Muscle layer of colon (tissue), 2 donors: Measurements from ENCODE around the gene GAS2L1.

ENCODE experiments used
- H3K27ac ChIP-seq: one replicate; pipeline ENCODE4 v1.7.0; 2013; ENCODE audit warnings: low read depth, mild to moderate bottlenecking, low read length, moderate library complexity
- H3K27me3 ChIP-seq, 2 donors: one replicate each; pipeline ENCODE4 v1.7.0; 2013; ENCODE audit warnings: low read length in 2 of 2, mild to moderate bottlenecking in 2 of 2; ENCODE audit not compliant: insufficient read depth in 2 of 2, control insufficient read depth in 1 of 2
- H3K36me3 ChIP-seq: one replicate; pipeline ENCODE4 v1.7.0; 2013; ENCODE audit warnings: mild to moderate bottlenecking, low read length; ENCODE audit not compliant: insufficient read depth
- H3K4me1 ChIP-seq: one replicate; pipeline ENCODE4 v1.7.0; 2013; ENCODE audit warnings: mild to moderate bottlenecking, low read length; ENCODE audit not compliant: insufficient read depth
- H3K4me3 ChIP-seq, 2 donors: one replicate each; pipeline ENCODE4 v1.7.0; 2013; ENCODE audit warnings: low read length in 2 of 2, low read depth in 1 of 2, mild to moderate bottlenecking in 1 of 2, moderate library complexity in 1 of 2
- H3K9ac ChIP-seq: one replicate; pipeline ENCODE4 v1.7.0; 2013; ENCODE audit warnings: low read length
- H3K9me3 ChIP-seq: one replicate; pipeline ENCODE4 v1.7.0; 2013; ENCODE audit warnings: mild to moderate bottlenecking, low read length
- donor health status: abdominal sarcoma.
- donor health status: Adenocarcinoma of cecum.

The GAS2L1 gene

DNA sequence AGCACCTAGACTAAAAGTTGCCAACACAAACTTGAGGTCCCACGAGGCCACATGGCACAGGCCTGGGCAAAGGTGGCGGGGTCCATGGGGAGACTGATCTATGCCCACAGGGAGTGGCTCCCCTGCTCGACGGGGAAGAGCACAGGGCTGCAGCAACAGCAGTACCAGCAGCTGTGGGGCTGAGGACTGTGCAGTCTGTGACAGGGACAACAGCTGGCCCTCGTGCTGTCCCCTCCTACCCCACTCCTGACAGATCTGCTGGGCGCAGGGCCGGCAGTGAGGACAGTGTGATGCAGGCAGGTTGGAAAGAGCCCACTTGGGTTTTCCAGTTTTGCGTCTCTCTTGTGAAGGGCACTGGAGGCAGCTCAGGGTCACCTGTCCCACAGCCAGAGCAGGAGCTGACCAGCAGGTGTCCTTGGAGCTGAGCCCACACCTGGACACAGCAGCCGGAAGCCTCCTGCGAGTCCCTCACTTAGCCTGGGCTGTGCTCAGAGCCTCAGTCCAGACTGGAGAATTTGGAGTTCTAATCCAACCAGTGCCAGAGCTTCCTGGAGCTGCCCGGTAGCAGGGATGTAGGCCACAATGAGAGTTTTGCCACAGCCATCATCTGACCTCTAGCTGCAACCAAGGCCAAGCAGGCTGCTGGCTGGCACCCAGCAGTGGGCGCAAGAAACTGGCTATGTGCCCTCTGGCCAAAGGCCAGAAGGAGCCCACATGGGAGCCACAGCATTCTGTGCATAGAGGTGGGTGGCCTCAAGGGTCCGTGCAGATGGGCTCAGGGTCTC lies 3.6 kb upstream of the GAS2L1 start:
- H3K9ac ChIP-seq: no peak overlapping the region
- peaks cover 31% of the 10 kb centered on the region for H3K36me3 ChIP-seq
- H3K27me3 ChIP-seq: no peaks in the 10 kb centered on the region
- H3K4me3 ChIP-seq: no peak overlapping the region
- no peaks in the 10 kb centered on the region for H3K9me3 ChIP-seq
- peaks cover 22% of the 10 kb centered on the region for H3K4me1 ChIP-seq
- no peak overlapping the region for H3K27ac ChIP-seq

DNA sequence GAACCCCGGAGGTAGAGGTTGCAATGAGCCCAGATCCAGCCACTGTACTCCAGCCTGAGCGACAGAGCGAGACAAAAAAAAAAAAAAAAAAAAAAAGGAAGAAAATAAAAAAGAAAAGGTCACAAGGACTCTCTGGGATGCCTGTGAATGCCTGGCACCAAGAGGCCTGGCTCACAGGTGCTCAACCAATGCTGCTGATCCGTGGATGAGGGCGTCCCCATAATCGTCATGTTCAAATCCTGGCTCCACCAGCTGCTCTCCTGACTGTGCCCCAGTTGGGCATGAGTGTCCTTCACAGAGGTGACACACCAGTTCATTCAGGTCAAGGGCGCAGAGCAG lies 645 bp upstream of the GAS2L1 start:
- Histone ChIP-seq H3K4me1 (peaks cover 49% of the 10 kb centered on the region), H3K4me3 (no peak overlapping the region), H3K9me3 (no peaks in the 10 kb centered on the region), H3K27me3 (no peaks in the 10 kb centered on the region), H3K9ac (no peak overlapping the region), H3K27ac (peak overlapping the region; percentile 86), H3K36me3 (peaks cover 8% of the 10 kb centered on the region)

DNA sequence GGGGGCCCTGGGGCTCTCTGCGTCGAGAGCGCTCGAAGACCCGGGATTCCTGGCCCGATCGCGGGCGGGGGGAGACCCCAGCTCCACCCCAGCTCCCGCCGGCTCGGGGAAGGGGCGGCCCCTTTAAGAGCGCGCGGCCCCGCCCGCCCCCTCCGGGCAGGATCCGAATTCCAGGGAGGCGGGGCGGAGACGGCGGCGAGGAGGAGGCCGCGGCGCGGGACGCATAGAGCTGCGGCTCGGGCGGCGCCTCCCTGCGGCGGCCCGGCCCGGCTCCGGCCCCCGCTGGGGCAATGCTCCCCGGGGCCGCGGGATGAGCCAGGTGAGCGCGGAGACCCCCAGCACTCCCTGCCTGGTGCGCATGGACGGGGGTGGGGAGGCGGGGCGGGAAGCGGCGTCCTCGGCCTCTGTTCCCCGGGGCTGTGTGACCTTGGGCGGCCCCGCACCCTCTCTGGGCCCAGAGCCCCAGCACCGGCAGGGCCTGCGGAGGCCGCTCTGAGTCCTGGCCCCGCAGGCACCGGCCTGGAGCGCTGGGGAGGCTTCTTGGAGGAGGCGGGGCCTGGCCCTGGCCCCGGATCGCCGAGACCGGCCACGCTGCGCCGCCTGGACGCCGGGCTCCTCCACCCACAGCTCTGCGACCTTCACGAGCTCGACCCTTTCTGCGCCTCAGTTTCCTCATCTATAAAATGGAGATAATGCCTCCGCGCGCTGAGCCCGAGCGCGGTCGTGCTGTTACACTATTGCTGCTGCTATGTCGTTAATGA lies 565 bp downstream of the GAS2L1 start:
- H3K9me3 ChIP-seq: no peaks in the 10 kb centered on the region
- H3K4me3 ChIP-seq: peak overlapping the region; percentile 88 to 96
- peak overlapping the region; percentile 65 for H3K9ac ChIP-seq
- H3K36me3 ChIP-seq: no peaks in the 10 kb centered on the region
- peaks cover 59% of the 10 kb centered on the region for H3K4me1 ChIP-seq
- peak overlapping the region; percentile 86 for H3K27ac ChIP-seq
- no peaks in the 10 kb centered on the region for H3K27me3 ChIP-seq

DNA sequence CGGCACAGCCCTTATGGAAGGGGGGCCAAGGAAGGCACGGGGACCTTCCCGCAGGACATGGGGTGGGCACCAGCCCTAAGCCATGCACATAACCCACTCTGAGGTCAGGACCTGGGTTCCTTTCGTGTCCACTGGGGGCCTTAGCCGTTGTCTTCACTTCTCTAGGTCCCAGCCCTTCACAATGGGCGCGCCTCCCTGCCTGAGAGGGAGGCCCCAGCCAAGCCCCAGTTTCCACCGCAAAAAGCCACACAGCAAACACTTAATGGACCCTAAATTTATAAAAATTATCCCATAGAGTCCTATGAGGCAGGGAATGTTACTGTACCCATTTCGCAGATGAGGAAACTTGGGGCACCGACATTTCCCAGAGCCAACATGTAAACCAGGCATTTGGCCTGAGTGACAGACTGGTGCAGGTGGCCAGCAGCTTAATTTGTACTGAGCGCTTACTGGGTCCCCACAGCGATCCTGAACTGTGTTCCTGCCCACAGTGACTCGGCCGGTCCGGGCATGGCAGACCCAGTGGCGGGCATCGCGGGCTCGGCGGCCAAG lies 1.2 kb downstream of the GAS2L1 start:
- Histone ChIP-seq H3K4me1 (peaks cover 55% of the 10 kb centered on the region), H3K4me3 (peak overlapping the region; percentile 88 to 96), H3K36me3 (no peaks in the 10 kb centered on the region), H3K27me3 (no peaks in the 10 kb centered on the region), H3K9ac (peak overlapping the region; percentile 65), H3K9me3 (no peaks in the 10 kb centered on the region), H3K27ac (peak overlapping the region; percentile 86)

DNA sequence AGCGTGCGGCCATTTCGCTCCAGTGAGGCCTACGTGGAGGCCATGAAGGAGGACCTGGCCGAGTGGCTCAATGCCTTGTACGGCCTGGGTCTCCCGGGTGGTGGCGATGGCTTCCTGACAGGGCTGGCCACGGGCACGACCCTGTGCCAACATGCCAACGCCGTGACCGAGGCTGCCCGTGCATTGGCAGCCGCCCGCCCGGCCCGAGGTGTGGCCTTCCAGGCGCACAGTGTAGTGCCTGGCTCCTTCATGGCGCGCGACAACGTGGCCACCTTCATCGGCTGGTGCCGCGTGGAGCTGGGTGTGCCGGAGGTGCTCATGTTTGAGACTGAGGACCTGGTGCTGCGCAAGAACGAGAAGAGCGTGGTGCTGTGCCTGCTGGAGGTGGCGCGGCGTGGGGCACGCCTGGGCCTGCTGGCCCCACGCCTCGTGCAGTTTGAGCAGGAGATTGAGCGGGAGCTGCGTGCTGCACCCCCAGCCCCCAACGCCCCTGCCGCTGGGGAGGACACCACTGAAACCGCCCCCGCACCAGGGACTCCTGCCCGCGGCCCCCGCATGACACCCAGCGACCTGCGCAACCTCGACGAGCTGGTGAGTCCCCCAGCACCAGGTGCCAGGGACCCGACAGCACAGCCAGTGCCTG lies 1.8 kb downstream of the GAS2L1 start:
- Histone ChIP-seq H3K9ac (peak overlapping the region; percentile 19), H3K27me3 (peaks cover 0 to under 1% of the 10 kb centered on the region in 2 donors), H3K27ac (peak overlapping the region; percentile 59), H3K4me1 (peaks cover 49% of the 10 kb centered on the region), H3K36me3 (no peaks in the 10 kb centered on the region), H3K4me3 (peak overlapping the region in 1 of 2 donors; percentile 88), H3K9me3 (no peaks in the 10 kb centered on the region)

DNA sequence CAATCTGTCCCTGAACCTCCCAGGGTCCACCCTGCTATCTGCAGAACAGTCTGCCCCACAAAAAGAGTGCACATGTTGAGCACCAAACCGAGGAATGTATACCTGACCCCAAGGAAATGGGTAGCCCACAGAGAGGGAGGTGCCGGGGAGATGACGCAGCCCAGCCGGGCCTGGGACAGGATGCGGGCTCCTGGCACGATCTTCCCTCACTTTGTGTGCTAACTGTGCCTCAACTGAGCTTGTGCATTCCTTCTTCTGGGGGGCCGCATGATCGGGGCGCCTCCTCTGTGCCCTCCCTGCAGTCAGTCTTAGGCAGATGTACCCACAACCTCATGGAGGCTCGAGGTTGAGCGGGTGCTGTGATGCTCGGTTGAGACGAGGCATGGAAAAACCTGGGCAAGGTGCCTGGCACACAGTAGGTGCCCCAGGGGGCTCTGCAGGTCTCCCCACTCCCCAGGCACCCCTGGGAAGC lies 2.4 kb downstream of the GAS2L1 start:
- peak overlapping the region in 1 of 2 donors; percentile 19 for H3K4me3 ChIP-seq
- H3K4me1 ChIP-seq: peaks cover 50% of the 10 kb centered on the region
- peak overlapping the region; percentile 19 for H3K9ac ChIP-seq

DNA sequence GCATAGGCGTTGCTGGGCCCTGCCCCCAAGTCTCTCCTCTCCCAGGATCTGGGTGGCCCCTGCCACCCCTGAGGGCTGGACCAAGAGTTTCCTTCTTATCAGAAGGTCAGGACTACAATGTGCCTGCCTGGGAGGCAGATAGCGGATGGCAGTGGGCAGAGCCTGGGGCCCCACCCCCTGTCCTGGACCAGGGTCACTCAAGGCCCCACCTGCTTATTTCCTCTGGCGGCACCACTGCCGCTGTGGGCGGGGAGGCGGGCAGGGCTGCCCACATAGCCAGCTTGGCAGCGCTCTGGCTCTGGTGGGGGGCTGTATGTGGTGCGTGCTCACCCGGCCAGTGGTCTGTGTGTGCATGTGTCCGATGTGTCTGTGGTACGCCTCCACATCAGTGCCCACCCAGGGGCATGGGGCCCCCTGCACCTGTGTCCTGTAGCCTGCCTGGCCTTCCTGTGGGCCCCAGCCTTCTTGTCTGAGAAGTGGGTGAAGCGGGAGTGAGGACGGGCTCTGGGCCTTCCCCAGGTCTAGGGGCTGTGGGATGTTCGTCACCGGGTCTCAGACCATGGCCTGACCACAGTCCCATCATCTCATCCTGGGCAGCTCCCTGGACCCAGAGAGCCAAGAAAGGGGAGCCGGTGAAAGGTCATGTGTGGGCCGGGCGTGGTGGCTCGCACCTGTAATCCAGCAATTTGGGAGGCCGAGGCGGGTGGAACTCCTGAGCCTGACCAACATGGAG lies 3.0 kb downstream of the GAS2L1 start:
- peak overlapping the region; percentile 19 for H3K9ac ChIP-seq
- peaks cover 11 to 13% of the 10 kb centered on the region in 2 donors for H3K27me3 ChIP-seq
- H3K36me3 ChIP-seq: no peaks in the 10 kb centered on the region
- H3K4me1 ChIP-seq: peaks cover 57% of the 10 kb centered on the region
- peak overlapping the region; percentile 59 for H3K27ac ChIP-seq
- H3K9me3 ChIP-seq: no peaks in the 10 kb centered on the region
- peak overlapping the region in 1 of 2 donors; percentile 19 for H3K4me3 ChIP-seq

More for the DNA sequence above, 2.4 kb downstream of the GAS2L1 start:
- Histone ChIP-seq H3K36me3 (no peaks in the 10 kb centered on the region), H3K27ac (peak overlapping the region; percentile 59), H3K27me3 (peaks cover 4 to 6% of the 10 kb centered on the region in 2 donors), H3K9me3 (no peaks in the 10 kb centered on the region)

DNA sequence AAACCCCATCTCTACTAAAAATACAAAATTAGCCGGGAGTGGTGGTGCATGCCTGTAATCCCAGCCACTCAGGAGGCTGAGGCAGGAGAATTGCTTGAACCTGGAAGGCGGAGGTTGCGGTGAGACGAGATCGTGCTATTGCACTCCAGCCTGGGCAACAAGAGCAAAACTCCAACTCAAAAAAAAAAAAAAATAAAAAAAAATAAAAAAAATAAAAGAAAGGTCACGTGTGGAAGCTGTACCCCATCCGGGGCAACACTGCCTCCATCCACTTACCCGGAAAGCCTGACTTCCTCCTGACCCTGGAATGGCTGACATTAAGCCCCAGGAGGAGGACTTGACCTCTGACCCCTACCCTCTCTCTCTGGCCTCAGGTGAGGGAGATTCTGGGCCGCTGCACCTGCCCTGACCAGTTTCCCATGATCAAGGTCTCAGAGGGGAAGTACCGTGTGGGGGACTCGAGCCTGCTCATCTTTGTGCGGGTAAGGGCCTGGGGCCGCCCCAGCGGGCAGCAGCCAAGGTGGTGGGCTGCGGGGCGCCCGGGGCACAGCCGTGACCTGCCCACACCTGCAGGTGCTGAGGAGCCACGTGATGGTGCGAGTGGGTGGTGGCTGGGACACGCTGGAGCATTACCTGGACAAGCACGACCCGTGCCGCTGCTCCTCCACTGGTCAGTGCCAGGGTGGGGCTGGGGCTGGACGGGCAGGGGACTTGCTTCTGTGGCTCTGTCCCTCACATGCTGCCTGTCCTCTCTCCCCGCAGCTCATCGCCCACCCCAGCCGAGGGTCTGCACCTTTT lies 3.8 kb downstream of the GAS2L1 start:
- peaks cover 14 to 18% of the 10 kb centered on the region in 2 donors for H3K27me3 ChIP-seq
- peak overlapping the region; percentile 85 for H3K27ac ChIP-seq
- H3K9ac ChIP-seq: no peak overlapping the region
- peaks cover 60% of the 10 kb centered on the region for H3K4me1 ChIP-seq
- H3K4me3 ChIP-seq: no peak overlapping the region
- H3K36me3 ChIP-seq: no peaks in the 10 kb centered on the region
- H3K9me3 ChIP-seq: no peaks in the 10 kb centered on the region

DNA sequence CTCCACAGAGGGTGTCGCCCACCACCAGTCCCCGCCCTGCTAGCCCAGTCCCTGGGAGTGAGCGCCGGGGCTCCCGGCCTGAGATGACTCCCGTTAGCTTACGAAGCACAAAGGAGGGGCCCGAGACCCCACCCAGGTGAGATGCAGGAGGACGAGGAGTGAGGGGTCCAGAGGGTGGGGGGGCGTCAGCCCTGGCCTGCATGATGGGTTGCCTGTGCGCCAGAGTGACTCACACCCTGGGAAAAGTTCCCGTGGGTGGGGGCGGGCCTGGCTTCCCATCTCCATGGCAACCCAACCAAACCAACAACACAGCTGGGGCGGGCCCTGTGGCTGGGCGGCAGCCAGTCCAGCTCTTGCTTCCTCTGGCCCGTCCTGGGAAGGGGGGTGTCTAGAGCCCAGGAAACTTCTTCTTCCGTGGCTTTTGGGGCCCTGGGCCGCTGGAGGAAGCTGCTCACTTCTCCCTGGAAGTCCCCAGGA lies 4.5 kb downstream of the GAS2L1 start:
- no peaks in the 10 kb centered on the region for H3K36me3 ChIP-seq
- H3K27ac ChIP-seq: peak overlapping the region; percentile 85
- H3K27me3 ChIP-seq: peaks cover 14 to 23% of the 10 kb centered on the region in 2 donors
- H3K9ac ChIP-seq: no peak overlapping the region
- H3K4me1 ChIP-seq: peaks cover 60% of the 10 kb centered on the region
- H3K4me3 ChIP-seq: peak overlapping the region in 1 of 2 donors; percentile 38
- H3K9me3 ChIP-seq: no peaks in the 10 kb centered on the region
